Measurements from ENCODE around the gene D2HGDH. TPM values are rescaled to one million over a fixed set of nuclear protein-coding genes. Genes with fewer than 3 reads are reported as not detected.

D2HGDH gene
- total RNA-seq, 1 donor = 13.4 TPM

DNA sequence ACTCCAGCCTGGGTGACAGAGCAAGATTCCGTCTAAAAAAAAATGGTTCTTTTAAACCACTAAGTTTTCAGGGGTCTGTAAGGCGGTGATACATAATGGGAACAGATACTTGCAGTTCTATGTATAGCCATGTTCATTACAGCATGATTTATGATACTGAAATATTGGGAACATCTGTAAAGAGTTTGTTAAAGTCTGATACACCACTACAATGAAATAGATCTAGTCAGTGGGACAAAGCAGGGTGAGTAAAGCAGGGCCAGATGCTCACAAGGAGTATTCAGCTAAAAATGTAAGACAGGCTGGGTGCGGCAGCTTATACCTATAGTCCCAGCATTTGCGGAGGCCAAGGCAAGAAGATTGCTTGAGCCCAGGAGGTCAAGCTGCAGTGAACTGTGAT lies 38.8 kb upstream of the D2HGDH start:
- TF ChIP-seq, protein P1, sequence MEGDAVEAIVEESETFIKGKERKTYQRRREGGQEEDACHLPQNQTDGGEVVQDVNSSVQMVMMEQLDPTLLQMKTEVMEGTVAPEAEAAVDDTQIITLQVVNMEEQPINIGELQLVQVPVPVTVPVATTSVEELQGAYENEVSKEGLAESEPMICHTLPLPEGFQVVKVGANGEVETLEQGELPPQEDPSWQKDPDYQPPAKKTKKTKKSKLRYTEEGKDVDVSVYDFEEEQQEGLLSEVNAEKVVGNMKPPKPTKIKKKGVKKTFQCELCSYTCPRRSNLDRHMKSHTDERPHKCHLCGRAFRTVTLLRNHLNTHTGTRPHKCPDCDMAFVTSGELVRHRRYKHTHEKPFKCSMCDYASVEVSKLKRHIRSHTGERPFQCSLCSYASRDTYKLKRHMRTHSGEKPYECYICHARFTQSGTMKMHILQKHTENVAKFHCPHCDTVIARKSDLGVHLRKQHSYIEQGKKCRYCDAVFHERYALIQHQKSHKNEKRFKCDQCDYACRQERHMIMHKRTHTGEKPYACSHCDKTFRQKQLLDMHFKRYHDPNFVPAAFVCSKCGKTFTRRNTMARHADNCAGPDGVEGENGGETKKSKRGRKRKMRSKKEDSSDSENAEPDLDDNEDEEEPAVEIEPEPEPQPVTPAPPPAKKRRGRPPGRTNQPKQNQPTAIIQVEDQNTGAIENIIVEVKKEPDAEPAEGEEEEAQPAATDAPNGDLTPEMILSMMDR (IDR thresholded peaks at IDR 0.05; ENCODE audit: insufficient read depth, low read depth, low read length) = no peak
- DNase-seq (ENCODE audit: low read depth) = no peak
- no peak overlapping the region for H3K4me3 ChIP-seq (ENCODE audit: low read depth, low read length)

DNA sequence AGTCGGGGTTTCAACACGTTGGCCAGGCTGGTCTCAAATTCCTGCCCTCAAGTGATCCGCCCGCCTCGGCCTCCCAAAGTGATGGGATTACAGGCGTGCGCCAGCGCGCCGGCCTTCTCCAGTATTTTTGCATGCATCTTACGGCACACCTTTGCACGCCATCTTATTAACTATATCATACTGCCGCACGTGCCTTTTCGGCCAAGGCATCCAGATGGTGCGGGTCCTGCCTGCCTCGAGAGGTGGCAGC lies 33.4 kb upstream of the D2HGDH start:
- TF ChIP-seq, protein P1 (IDR thresholded peaks at IDR 0.05; ENCODE audit: insufficient read depth, low read depth, low read length) = peak; percentile 39
- DNase-seq (ENCODE audit: low read depth) = no peak
- H3K4me3 ChIP-seq (ENCODE audit: low read depth, low read length) = peak overlapping the region; percentile 76

DNA sequence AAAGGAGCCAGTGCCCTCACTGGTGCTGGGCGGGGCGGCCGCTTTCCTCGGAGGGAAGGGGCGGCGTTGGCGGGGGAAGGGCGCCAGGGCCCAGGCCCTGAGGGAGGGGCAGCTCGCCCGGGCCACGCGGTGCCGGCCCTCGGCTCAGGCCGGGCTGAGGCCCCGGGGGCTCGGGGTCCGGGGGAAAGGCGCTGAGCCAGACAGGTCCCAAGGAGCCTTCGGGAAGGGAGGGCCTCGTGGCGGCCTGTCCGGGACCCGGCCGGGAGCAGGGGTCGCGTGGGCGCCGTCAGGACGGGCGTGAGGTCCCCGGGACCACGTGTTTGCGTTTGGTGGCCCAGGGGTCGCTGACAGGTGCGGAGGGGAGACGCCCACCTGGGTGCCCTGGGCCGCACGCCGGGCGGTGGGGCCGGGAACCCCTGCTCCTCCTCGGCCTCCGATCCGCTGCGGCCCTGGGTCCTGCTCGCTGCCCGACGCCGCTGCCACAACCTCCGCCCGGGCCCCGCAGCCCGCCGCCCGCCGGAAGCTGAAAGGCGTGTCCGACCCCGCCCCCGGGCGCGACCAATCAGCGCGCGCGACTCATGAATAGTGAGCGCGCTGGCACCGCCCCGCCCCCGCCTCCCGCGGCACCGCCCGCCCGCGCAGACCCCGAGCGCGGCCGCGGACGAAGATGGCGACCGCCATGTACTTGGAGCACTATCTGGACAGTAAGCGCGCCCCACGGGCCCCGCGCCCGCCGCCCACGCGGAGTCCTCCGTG lies 32.9 kb upstream of the D2HGDH start, which contains the start of gene ING5:
TSS of gene ING5 (plus strand) at position 641 of the 756 bp plus-strand sequence. CDS start at position 668, 27 bp downstream.
- DNase-seq (ENCODE audit: low read depth) = peak; percentile 92
- peak within 1 kb of the TSS; percentile 83 for H3K4me3 ChIP-seq (ENCODE audit: low read depth, low read length)
- TF ChIP-seq, protein P1 (IDR thresholded peaks at IDR 0.05; ENCODE audit: insufficient read depth, low read depth, low read length) = no peak

DNA sequence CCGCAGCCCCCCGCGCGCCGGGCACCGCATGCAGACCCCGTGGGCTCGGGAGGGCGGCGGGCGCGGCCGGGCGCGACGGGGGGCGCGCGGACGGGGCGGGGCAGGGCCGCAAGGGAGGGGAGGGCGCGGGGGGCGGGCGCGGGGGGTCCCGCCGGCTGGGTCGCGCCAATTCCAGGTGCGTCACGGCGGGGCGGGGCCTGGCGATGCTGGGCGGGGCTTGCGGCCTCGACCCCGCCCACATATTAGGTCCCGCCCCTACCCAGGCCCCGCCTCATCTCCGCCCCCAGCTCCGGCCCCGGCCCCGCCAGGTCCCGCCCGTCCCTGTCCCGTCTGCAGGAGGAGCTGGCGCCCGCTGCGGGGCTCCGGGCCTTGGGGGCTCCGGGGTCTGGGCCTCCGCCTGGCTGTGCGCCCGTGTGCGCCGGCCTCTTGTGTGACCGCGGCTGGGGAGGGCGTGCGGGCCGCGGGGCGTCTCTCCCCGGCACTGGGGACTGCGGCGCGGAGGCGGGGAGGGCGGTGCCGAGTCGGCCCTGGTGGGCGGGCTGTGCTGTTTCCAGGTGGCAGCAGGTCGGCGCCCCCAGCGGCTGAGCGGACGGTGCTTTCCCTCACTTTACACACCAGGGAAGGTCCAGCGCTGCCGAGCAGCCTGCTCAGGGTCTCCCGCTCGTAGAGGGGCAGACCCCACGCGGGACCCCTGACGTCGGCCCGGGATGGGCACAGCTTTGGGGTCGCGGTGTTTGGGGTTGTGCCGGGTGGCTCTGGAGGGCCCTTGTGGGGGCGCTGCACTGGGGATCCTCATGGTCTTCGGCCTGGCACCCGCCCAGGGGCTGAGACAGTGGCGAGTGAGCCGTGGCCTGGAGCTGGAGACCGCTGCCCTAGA lies 32.0 kb upstream of the D2HGDH start:
- TF ChIP-seq, protein P1 (IDR thresholded peaks at IDR 0.05; ENCODE audit: insufficient read depth, low read depth, low read length) = peak; percentile 26
- H3K4me3 ChIP-seq (ENCODE audit: low read depth, low read length) = peak overlapping the region; percentile 83
- peak; percentile 86 for DNase-seq (ENCODE audit: low read depth)

DNA sequence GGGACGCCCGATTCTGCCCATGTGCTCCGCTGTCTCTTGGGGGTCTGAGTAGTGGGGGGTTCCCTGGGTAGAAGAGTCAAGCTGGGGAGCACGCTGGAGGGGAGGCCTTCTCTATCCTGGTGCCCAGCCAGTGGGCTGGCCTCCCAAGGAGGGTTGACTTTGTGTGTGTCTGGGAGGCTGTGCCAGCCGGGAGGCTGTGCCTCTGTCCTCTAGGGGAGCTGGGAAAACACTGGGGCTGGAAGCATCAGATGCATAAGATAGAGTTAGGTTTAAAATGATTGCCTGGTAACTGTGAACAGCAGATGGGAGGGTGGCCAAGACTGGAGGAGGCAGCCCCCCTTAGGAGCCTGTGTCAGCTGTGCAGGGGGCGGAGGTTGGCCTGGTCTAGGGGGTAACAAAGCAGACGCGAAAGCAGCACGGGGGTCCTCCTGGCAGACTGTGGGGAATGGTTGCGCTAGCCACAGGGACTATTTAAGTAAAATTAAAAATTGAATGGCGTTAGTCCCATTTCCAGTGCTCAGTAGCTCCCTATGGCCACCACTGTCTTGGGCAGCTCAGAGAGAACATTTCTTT lies 31.3 kb upstream of the D2HGDH start:
- TF ChIP-seq, protein P1 (IDR thresholded peaks at IDR 0.05; ENCODE audit: insufficient read depth, low read depth, low read length) = no peak
- DNase-seq (ENCODE audit: low read depth) = no peak
- H3K4me3 ChIP-seq (ENCODE audit: low read depth, low read length) = peak overlapping the region; percentile 83

DNA sequence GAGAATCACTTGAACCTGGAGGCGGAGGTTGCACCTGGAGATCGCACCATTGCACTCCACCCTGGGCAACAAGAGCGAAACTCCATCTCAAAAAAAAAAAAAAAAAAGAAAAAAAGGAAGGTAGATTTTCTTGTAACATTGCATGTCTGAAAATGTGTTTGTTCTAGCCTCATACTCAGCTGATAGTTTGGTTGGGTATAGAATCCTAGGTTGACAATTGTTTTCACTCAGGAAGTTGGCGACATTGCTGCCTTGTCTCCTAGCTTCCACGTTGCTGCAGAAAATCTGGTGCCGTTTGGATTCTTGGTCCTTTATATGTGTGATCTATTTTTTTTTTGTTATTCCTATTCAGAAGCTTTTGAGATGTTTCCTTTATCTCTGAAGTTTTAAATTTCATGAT lies 27.9 kb upstream of the D2HGDH start:
- no peak for DNase-seq (ENCODE audit: low read depth)

More for the DNA sequence above, 27.9 kb upstream of the D2HGDH start:
- TF ChIP-seq, protein P1 (IDR thresholded peaks at IDR 0.05; ENCODE audit: insufficient read depth, low read depth, low read length) = no peak
- no peak overlapping the region for H3K4me3 ChIP-seq (ENCODE audit: low read depth, low read length)
